ENCODE measurements around the gene NOC4L.
"Not testable (repeated sequence)": the region's sequence is repeated elsewhere in the genome, so short reads cannot be mapped to it uniquely, and the experiment has no call there.

Gene NOC4L

GRCh38 chr12:132186208-132186856, 42.1 kb downstream of the NOC4L start:
- no peak for DNase-seq

- DNase-seq: no peak
Measured at GRCh38 chr12:132186857-132187620, 42.8 kb downstream of the NOC4L start.

- DNase-seq: no peak
Measured at GRCh38 chr12:132187646-132188450, 43.6 kb downstream of the NOC4L start.

GRCh38 chr12:132188451-132188901, 44.2 kb downstream of the NOC4L start:
- DNase-seq: no peak

- DNase-seq: no peak
Measured at GRCh38 chr12:132188916-132189325, 44.7 kb downstream of the NOC4L start.

- no peak for DNase-seq
Measured at GRCh38 chr12:132189378-132190011, 45.2 kb downstream of the NOC4L start.

GRCh38 chr12:132190012-132190755, 45.9 kb downstream of the NOC4L start:
- no peak for DNase-seq

- DNase-seq: no peak
Measured at GRCh38 chr12:132190834-132191500, 46.7 kb downstream of the NOC4L start.

- no peak for DNase-seq
Measured at GRCh38 chr12:132191715-132192553, 47.7 kb downstream of the NOC4L start.

- no peak for DNase-seq
Measured at GRCh38 chr12:132194056-132194455, 49.8 kb downstream of the NOC4L start.

- DNase-seq: no peak
Measured at GRCh38 chr12:132194556-132194955, 50.3 kb downstream of the NOC4L start.

- not testable (repeated sequence) for DNase-seq
Measured at GRCh38 chr12:132195242-132195641, 51.0 kb downstream of the NOC4L start.

GRCh38 chr12:132196038-132196872, 52.0 kb downstream of the NOC4L start:
- no peak for DNase-seq

- DNase-seq: no peak
Measured at GRCh38 chr12:132196873-132197390, 52.7 kb downstream of the NOC4L start.

GRCh38 chr12:132197581-132198354, 53.5 kb downstream of the NOC4L start:
- DNase-seq: no peak

GRCh38 chr12:132199101-132199500, 54.8 kb downstream of the NOC4L start:
- no peak for DNase-seq

GRCh38 chr12:132199526-132200319, 55.5 kb downstream of the NOC4L start:
- no peak for DNase-seq

GRCh38 chr12:132200800-132201199, 56.5 kb downstream of the NOC4L start:
- no peak for DNase-seq

All from NCI-H2029 treated with DMSO at 0.1 percent for 48 hours (cell line).